NCI-H2227 treated with DMSO at 0.1 percent for 48 hours (cell line): ENCODE data around the gene LIPG.
A peak's percentile ranks its signal among the peaks of the same experiment; 100 is the strongest.
"Not testable (repeated sequence)": the region's sequence is repeated elsewhere in the genome, so short reads cannot be mapped to it uniquely, and the experiment has no call there.

Source experiments
- DNase-seq: peaks from one replicate; lab custom pipeline; 2025; lab: John Stamatoyannopoulos, UW

The LIPG gene

DNA sequence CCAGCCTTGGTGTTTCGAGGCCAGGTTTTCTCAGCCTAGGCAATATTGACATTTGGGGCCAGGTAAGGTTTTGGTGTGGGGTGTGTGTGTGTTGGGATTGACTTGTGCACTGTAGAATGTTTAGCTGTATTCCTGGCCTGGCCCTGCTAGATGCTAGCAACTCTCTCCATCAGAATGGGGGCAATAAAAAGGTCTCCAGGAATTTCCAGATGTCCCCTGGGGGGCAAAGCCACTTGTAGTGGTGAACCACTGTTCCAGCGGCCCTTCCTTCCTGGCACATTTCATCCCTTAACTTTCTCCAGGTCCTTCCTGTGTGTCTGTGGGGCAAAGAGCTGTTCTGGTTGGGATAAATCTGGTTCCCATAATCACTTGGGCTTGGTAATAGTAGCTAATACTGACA is 12.0 kb downstream of the LIPG start:
- DNase-seq = no peak

DNA sequence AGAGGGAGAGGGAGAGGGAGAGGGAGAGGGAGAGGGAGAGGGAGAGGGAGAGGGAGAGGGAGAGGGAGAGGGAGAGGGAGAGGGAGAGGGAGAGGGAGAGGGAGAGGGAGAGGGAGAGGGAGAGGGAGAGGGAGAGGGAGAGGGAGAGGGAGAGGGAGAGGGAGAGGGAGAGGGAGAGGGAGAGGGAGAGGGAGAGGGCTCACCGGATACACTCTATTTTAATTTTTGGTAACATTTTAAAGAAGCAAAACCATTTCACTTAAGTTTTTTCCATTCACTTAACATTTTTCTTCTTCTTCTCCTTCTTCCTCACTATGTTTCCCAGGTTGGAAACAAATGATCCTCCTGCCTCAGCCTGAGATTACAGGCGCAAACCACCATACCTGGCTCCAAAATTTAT is 17.2 kb downstream of the LIPG start:
- DNase-seq = not testable (repeated sequence)

DNA sequence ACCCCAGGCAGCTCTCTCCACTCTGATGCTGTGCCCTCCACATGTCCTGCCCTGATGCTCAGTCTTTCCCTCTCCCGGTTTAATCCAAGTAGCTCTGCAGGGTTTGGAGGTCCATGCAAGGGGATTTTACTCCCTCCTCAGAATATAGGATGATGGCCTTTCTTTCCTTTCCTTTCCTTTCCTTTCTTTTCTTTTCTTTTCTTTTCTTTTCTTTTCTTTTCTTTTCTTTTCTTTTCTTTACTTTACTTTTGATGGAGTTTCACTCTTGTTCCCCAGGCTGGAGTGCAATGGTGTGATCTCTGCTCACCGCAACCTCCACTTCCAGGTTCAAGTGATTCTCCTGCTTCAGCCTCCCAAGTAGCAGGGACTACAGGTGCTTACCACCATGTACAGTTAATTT is 17.7 kb downstream of the LIPG start:
- DNase-seq = not testable (repeated sequence)

DNA sequence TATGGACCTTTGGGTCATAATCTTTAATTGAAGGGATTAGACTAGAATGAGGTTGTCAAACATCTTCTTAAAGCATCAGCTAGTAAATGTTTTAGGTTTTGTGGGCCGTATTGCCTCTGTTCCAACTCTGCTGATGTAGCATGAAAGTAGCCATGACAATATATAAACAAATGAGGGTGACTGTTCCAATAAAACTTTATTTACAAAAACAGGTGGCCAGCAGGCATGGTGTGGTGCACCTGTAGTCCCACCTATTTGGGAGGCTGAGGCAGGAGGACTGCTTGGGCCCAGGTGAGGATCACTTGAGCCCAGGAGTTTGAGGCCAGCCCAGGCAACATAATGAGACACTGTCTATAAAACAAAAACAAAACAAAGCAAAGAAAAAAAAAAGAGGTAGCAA is 18.4 kb downstream of the LIPG start:
- DNase-seq = no peak

DNA sequence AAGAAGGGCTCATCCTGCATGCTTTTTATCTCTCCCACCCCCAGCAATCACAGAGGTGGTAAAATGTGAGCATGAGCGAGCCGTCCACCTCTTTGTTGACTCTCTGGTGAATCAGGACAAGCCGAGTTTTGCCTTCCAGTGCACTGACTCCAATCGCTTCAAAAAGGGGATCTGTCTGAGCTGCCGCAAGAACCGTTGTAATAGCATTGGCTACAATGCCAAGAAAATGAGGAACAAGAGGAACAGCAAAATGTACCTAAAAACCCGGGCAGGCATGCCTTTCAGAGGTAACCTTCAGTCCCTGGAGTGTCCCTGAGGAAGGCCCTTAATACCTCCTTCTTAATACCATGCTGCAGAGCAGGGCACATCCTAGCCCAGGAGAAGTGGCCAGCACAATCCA is 19.5 kb downstream of the LIPG start:
- no peak for DNase-seq

DNA sequence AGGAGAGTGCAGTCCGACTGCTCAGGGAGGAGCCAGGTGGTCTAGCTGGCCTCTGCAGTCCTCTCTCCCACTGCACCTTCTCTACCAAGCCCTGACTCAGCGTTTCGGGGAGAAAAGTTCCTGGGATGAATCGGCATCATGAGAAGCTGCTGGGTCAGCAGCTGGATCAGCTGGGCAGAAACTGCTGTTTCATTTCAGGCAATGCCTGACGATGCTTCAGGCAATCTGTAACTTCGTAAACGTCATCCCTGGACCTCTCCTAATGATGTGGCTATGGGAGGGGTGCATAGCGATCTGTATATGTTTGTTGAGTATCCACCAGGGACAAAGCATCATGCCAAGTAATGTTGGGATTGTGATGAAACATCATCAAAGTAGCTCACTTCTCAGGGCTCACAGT is 20.7 kb downstream of the LIPG start:
- no peak for DNase-seq

DNA sequence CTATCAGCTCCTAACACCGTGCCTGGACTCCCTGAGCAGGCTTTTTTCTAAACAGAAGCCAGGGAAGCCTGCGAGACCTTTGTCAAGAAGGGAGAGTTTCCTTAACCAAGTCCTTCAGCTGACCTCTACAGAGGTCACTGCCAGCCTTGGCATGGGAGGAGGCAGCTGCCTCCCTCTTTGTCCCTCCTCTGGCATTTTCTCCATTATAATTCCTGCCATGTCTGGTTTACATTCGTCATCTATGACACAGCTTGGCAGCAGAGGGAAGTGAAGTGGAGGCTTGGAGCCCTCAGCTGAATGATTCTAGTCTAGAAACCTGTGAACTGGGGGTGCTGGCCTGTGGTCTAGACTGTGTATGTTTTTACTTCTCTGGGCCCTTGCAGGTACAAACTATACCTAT is 22.5 kb downstream of the LIPG start:
- no peak for DNase-seq

DNA sequence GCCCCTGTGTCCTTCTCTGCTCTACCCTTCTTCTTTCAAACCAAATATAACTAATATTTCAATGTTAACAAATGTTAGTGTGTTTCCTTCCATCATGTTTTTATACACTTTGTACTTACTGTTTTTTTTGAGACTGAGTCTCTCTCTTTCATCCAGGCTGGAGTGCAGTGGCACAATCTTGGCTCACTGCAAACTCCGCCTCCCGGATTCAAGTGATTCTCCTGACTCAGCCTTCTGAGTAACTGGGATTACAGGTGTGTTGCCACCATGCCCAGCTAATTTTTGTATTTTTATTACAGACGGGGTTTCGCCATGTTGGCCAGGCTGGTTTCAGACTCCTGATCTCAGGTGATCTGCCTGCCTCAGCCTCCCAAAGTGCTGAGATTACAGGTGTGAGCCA is 23.1 kb downstream of the LIPG start:
- DNase-seq = not testable (repeated sequence)

DNA sequence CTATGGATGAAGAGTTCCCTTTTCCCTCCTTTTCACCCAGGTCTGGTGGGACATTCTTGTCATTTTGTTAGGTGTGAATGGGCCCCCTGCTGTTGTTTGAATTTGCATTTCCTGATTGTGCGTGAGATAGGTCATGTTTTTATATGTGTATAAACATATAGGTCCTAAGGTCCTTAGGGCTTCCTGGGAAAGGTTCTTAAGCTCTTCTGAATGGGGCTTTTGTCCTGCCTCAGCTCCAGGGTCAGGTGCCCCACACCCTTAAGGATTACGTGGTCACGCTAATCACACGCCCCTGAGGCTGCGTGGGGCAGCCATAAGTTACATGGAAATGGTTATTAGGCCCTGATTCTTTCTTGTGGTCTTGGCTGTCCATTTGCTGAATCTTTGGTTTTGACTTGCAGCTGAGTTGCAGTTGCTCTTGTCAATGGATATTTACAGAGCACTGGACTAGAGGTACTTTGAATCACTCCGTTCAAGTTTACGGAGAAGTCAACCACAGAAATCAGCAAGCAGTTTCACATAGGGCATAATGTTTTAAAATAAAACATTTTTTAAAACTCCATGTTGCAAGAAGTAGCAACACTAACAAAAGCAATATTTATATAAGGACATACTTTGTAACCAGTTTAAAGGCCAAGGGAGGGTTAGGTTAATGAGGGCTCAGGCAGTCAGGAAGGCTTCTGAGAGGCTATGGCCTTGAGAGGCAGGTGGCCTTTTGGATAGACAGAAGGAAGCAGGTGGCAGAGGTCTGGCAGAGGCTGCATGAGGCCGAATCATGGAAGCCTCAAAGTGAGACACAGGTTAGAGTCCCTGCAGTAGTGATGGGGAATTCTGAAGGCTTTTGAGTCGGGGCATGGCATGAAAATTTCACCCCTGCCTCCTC is 24.2 kb downstream of the LIPG start:
- no peak for DNase-seq

DNA sequence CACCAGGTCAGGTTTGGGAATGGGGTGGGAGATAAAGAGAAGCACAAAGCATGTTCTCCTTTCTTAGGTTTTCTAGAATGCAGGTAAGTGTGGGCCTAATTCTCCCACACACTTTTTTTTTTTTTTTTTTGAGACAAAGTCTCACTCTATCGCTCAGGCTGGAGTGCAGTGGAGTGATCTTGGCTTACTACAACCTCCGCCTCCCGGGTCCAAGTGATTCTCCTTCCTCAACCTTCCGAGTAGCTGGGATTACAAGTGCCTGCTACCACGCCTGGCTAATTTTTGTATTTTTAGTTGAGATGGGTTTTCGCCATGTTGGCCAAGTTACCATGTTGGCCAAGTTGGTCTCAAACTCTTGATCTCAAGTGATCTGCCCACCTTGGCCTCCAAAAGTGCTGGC is 26.3 kb downstream of the LIPG start:
- no peak for DNase-seq

DNA sequence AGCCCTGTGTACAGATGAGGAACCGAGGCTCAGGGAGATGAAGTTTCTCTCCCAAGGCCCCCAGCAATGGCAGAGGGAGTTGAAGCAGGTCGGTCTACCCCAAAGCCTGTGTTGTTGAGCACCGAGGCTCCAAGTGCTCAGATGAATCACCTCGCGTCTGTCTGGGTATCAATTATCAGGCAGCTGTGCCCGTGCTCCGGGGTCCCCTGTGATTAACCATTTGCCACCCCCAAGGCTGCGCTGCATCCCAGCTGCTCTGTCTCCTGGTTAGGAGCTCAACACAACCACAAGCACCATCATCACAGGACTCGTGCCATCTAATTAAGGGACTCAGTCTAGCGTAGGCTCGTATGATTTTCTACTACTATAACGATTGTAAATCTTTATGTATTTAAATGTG is 27.1 kb downstream of the LIPG start:
- DNase-seq = peak; percentile 37

DNA sequence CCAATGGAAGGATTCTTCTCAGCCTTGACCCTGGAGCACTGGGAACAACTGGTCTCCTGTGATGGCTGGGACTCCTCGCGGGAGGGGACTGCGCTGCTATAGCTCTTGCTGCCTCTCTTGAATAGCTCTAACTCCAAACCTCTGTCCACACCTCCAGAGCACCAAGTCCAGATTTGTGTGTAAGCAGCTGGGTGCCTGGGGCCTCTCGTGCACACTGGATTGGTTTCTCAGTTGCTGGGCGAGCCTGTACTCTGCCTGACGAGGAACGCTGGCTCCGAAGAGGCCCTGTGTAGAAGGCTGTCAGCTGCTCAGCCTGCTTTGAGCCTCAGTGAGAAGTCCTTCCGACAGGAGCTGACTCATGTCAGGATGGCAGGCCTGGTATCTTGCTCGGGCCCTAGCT is 28.8 kb downstream of the LIPG start:
- DNase-seq = no peak

DNA sequence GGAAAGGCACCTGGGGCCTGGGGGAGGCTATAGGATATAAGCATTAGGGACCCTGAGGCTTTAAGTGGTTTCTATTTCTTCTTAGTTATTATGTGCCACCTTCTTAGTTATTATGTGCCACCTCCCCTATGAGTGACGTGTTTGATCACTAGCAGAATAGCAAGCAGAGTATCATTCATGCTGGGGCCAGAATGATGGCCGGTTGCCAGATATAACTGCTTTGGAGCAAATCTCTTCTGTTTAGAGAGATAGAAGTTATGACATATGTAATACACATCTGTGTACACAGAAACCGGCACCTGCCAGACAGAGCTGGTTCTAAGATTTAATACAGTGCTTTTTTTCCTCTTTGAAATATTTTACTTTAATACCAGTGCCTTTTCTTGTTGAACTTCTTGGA is 29.4 kb downstream of the LIPG start:
- peak; percentile 77 for DNase-seq

DNA sequence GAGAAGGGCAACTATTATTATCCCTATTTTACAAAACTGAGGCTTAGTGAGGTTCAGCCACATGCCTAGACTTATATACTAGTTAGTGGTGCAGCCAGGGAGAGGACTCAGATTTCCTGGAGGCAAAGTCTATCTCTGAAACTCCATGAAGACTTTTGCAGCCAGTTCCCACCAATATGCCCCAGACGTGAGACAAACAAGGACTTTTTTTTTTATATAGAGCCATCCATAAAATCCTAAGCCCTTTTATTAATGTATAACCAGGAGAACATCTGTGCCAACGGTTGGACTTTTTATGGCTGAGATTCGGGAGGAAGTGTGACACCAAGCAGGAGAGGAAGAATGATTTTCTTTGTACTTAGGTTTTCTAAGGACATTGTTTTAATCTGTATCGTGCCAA is 29.9 kb downstream of the LIPG start:
- DNase-seq = no peak

DNA sequence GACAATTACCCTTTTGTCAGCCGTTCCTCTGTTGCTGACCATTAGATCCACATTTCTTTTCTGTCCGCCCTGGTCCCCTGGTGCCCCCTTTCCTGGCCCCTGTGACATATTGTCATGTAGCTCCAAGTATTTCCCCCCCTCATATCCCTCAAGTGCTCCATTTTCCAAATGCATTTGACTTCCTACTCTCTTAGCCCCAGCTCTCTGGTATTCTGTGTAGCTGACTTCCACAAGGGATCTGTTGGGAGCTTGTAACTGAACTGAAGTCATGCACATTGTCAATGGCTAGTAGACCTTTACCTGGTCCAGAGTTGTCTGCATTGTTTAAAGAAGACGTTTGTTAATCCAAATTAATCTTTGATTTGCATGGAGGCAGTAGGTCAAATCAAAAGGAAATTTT is 34.8 kb downstream of the LIPG start:
- no peak for DNase-seq

DNA sequence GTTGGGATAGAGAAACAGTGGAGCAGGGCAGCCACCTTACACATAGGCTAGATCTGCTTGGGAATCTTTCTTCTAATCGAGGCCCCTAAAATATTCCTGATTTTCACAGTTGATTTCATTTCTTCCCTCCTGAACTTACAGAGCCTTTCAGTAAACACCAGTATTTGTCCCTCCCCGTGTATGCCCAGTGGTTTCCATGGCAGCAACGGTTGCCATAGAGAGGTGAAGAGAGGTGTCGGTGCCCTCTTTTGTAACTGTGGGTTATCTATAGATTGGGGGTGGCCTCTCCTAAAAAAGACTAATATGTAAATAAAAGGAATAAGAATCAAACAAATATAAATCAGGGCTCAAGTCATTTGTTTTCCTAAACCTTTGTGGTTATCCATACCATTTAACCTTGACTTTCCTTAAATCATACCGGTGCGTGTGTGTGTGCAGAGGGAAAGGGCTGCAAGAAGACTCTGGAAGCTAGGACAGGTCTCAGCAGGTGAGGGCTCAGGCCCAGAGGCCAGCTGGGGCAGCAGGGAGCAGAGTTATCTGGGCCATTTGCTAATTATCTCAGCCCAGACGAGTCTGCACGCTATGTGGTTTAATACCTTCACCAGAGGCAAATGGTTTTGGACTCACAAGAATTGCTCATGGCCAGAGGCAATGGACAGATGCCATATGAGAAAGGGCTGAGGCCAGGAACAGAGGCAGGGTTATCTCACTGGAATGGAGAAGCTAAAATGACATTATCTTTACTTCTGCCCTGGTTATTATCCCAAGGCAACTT is 35.5 kb downstream of the LIPG start:
- peak; percentile 20 for DNase-seq

DNA sequence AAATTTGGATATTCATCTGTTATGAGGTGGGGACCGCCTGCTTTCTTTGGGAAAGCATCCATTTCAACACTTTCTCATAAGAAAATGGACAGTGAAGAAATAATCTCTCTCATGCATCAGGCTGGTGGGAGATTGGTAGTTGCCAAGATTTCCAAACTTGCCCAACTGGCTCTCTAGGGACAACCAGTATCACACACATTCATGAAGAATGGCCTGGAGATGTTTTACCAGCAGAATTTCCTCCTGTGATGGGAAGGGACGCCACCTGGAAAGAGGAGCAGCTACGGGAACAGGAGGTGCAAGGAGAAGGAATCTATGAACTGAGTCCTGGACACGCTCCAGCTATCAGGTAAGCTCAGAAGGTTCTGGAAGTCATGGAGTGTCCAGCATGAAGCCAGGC is 39.4 kb downstream of the LIPG start:
- DNase-seq = no peak

DNA sequence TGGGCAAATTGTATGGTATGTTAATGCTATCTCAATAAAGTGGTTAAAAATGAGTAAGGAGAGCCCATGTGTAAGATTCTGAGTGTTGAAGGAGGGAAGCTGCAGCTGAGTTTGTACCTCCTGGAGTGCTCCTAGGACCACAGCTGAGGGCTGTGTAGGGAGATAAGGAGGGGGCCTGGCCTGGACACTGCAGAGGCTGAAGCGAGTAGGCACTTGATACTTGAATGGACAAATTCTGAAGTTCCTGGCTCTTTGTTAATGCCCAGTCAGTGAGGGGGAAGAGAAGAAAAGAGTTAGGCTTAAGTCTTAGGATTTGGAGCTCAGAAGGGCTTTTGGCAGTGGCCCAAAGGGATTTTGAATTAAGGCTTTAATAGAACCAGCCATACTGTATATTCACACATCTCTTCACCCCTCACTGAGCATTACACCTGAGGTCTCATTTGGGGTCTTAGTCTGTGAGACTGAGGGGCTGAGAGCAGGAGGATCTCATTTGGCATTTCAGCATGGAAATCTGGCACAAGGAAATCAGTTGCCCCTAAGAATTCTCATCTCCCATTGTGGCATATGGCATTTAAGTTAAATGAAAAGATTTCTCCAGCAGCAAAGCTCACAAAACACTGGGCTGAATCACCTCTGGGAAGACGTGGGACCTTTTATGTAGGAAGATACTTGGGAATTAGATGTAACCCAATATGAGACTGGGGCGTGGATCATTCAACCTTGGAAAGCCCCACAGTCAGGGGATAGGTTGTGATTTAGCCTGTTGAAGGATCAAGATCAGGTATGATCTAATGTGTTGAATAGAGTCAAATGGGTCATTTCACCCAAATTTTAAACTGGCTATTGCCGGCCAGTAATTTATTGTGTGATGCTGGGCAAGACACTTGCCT is 46.8 kb downstream of the LIPG start:
- DNase-seq = no peak

DNA sequence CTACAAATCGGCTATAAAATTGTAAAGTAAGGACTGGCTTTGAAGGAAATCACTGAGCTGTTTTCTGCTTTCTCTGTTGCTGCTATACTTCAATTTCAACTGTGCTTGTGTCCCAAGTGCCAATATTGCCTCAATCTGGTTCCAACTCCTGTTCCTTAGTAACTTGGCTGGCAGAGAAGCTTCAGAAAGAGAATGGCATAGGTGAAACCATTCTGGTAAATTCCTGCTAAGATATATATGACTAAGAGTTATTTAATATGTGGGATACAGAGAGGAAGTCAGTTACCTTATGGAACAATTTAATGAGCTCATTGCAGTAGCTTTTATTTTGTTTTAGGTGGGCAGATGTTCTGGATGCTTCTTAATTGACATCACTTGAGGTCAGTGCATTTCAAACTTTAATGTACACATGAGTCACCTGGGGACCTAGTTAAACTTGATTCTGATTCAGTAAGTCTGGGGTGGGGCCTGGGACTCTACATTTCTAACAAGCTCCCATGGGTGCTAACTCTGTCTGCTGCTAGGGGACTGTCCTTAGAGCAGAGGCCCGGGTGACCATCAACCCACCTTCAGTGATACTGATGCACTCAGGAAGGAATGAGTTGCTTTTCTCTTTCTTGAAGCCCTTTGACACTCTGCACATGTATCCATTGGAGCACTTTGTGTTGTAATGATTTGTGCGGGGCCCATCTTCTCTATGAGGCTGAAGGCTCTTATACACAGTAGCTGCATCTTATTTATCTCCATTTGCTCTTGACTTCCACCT is 47.6 kb downstream of the LIPG start:
- no peak for DNase-seq

DNA sequence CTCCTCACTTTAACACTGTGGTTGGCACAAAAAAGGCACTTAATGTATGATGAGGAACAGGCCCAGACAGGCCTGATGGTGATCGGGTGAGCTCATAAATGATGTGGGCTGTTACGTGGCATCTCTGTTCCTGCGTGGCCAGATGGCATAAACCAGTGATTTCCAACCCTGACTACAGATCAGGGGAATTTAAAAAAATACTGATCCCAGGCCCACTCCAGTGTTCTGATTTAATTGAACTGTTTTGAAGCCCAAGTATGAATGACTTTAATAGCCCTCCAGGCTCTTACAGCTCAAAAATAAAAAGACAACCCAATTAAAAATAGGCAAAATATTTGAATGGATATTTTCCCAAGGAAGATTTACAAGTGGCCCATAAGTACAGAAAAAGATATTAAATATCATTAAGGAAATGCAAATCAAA is 48.2 kb downstream of the LIPG start:
- no peak for DNase-seq

DNA sequence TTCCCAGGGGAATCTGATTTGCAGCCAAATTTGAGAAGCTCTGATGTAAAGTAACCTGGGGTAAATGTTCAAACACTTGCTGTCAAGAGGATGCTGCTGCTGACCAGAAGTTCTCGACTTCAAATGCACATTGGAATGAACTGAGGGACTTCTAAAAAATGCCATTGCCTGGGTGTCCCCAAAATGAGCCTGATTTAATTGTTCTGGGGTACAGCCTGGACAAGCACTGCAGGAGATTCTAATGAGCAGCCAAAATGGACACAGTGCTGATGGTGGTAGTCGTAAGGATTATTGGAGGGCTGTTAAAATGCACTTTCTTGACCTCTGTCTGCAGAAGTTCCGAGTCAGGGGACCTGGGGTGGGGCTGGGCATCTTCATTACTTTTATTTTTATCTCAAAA is 49.5 kb downstream of the LIPG start:
- no peak for DNase-seq
